ENCODE results near the gene SMU1. TPM values are rescaled to one million over a fixed set of nuclear protein-coding genes. Genes with fewer than 3 reads are reported as not detected.
"Not testable (repeated sequence)": the region's sequence is repeated elsewhere in the genome, so short reads cannot be mapped to it uniquely, and the experiment has no call there.

SMU1 gene
- total RNA-seq, 1 experiment from 2014 or later, result 28.1 TPM

GRCh38 chr9:33013962-33014664 is 62.4 kb downstream of the SMU1 start:
- no peak for DNase-seq (ENCODE audit: low read depth)

GRCh38 chr9:33012328-33013069 is 64.0 kb downstream of the SMU1 start:
- DNase-seq (ENCODE audit: low read depth), result no peak

- no peak for DNase-seq (ENCODE audit: low read depth)
Measured at GRCh38 chr9:33011831-33012230, 64.6 kb downstream of the SMU1 start.

GRCh38 chr9:33007755-33008154 is 68.7 kb downstream of the SMU1 start:
- DNase-seq (ENCODE audit: low read depth), result no peak

- DNase-seq (ENCODE audit: low read depth), result not testable (repeated sequence)
Measured at GRCh38 chr9:33005335-33005734, 71.1 kb downstream of the SMU1 start.

GRCh38 chr9:33000682-33001055 is 75.8 kb downstream of the SMU1 start:
- not testable (repeated sequence) for DNase-seq (ENCODE audit: low read depth)

GRCh38 chr9:32992595-32993238 is 83.8 kb downstream of the SMU1 start:
- no peak for DNase-seq (ENCODE audit: low read depth)

- no peak for DNase-seq (ENCODE audit: low read depth)
Measured at GRCh38 chr9:32991897-32992594, 84.4 kb downstream of the SMU1 start.

Other genes starting within 250 kb of the SMU1 start
- 33.9 and 40.6 TPM in 2 replicates for gene APTX, start 75.0 kb downstream of the SMU1 start, total RNA-seq (2014; rRNA removed; shearing (Covaris generic))
- 171 and 180 TPM in 2 replicates for gene DNAJA1, start 51.4 kb downstream of the SMU1 start, total RNA-seq (2014; rRNA removed; shearing (Covaris generic))
- gene B4GALT1, start 90.7 kb upstream of the SMU1 start, total RNA-seq (2014; rRNA removed; shearing (Covaris generic)), result 35.4 and 38.7 TPM in 2 replicates
- not detected in 2 replicates for gene SPINK4, start 163.5 kb upstream of the SMU1 start, total RNA-seq (2014; rRNA removed; shearing (Covaris generic))
- gene BAG1, start 188.0 kb upstream of the SMU1 start, total RNA-seq (2014; rRNA removed; shearing (Covaris generic)), result 19.9 and 34.0 TPM in 2 replicates
- 135 and 143 TPM in 2 replicates for gene CHMP5, start 188.4 kb upstream of the SMU1 start, total RNA-seq (2014; rRNA removed; shearing (Covaris generic))
- 14.0 and 16.3 TPM in 2 replicates for gene NFX1, start 213.8 kb upstream of the SMU1 start, total RNA-seq (2014; rRNA removed; shearing (Covaris generic))

Measured in RPMI7951 (cell line).